Esophagus squamous epithelium (tissue), 5 donors: Measurements from ENCODE around the gene BLTP1. TPM values are rescaled to one million over a fixed set of nuclear protein-coding genes. Genes with fewer than 3 reads are reported as not detected.

Source experiments
- DNase-seq: peaks from one replicate; lab custom pipeline; 2025; lab: John Stamatoyannopoulos, UW
- H3K27ac ChIP-seq, 4 donors: fragments of 200-600 bp; sonication (generic); one replicate each; pipeline ENCODE4 v1.5.1; 2016 to 2019; ENCODE audit warnings: mild to moderate bottlenecking in 1 of 4
- H3K27me3 ChIP-seq, 4 donors: fragments of 200-600 bp; sonication (generic); 1 replicate in 3 of 4; 2 replicates in 1 of 4; pipeline versions ENCODE4 v1.5.1 to v1.6.0; 2017 to 2021; ENCODE audit warnings: antibody characterized with exemption in 1 of 4
- H3K36me3 ChIP-seq, 3 donors: fragments of 200-600 bp; sonication (generic); one replicate each; pipeline ENCODE4 v1.5.1; 2016 to 2019
- H3K4me1 ChIP-seq, 3 donors: fragments of 200-600 bp; sonication (generic); one replicate each; pipeline ENCODE4 v1.5.1; 2017 to 2019
- H3K4me3 ChIP-seq, 4 donors: fragments of 200-600 bp; sonication (generic); 1 replicate in 3 of 4; 2 replicates in 1 of 4; pipeline ENCODE4 v1.5.1; 2016 to 2019; ENCODE audit warnings: mild to moderate bottlenecking in 2 of 4, moderate library complexity in 1 of 4
- H3K9me3 ChIP-seq, 3 donors: fragments of 200-600 bp; sonication (generic); one replicate each; pipeline ENCODE4 v1.5.1; 2016 to 2019
- CTCF ChIP-seq, 6 experiments: fragments of 450-650 bp in 4 of 6; fragments of 200-600 bp in 2 of 6; sonication (generic) in 2 of 6; IDR thresholded peaks; one replicate each; pipeline ENCODE4 v1.5.1; 2016 to 2019; ENCODE audit warnings: antibody characterized with exemption in 6 of 6, mild to moderate bottlenecking in 4 of 6, moderate library complexity in 4 of 6
- POLR2A ChIP-seq, 4 donors: fragments of 450-650 bp; IDR thresholded peaks; one replicate each; pipeline ENCODE4 v1.6.1; 2017; ENCODE audit warnings: antibody characterized with exemption in 4 of 4, mild to moderate bottlenecking in 4 of 4, moderate library complexity in 3 of 4
- WGBS, 2 donors: methylation state at CpG; one replicate each; pipeline ENCODE4 v1.1.5; 2018; 5-methylcytosine and 5-hydroxymethylcytosine counted together
- intact Hi-C: fragments of 100-400 bp; cut with DNase I; formaldehyde crosslinking; loops from one replicate; pipeline ENCODE4 v1.15.0; 2022
- total RNA-seq, 4 donors: library from RNA; depleted of rRNA; stranded (reverse); fragments of >200 nt; gene quantifications; one replicate each; pipeline ENCODE4 v1.1.0, GENCODE V29; 2016
- donor health status: DM: yes; HTN: yes; CAD: no.

Gene BLTP1
- total RNA-seq, 4 donors from 2014 or later: 27.1 to 100 (median 37.8) TPM

GRCh38 chr4:122131562-122132157, 20.5 kb upstream of the BLTP1 start:
- Histone ChIP-seq H3K27me3 (no peaks in the 10 kb centered on the region), H3K4me1 (no peaks in the 10 kb centered on the region), H3K9me3 (no peaks in the 10 kb centered on the region), H3K4me3 (no peak overlapping the region), H3K27ac (no peak overlapping the region), H3K36me3 (no peaks in the 10 kb centered on the region)
- 52 to 65% methylated on average over 5 of the region's 5 CpGs for WGBS, 2 donors
- DNase-seq: no peak
- TF ChIP-seq POLR2A (IDR thresholded peaks at IDR 0.05): no peak
- no peak for TF ChIP-seq CTCF (IDR thresholded peaks at IDR 0.05)
- intact Hi-C loops: no loop called here

GRCh38 chr4:122132891-122133290, 19.2 kb upstream of the BLTP1 start:
- DNase-seq: no peak
- no peaks in the 10 kb centered on the region for H3K4me1 ChIP-seq
- 66 to 69% methylated on average over 3 of the region's 3 CpGs for WGBS, 2 donors
- no peak overlapping the region for H3K4me3 ChIP-seq
- TF ChIP-seq POLR2A (IDR thresholded peaks at IDR 0.05): no peak
- no peak for TF ChIP-seq CTCF (IDR thresholded peaks at IDR 0.05)
- H3K27me3 ChIP-seq: no peaks in the 10 kb centered on the region
- H3K9me3 ChIP-seq: no peaks in the 10 kb centered on the region
- no peak overlapping the region for H3K27ac ChIP-seq
- no peaks in the 10 kb centered on the region for H3K36me3 ChIP-seq
- intact Hi-C loops: no loop called here

GRCh38 chr4:122139139-122139538, 13.0 kb upstream of the BLTP1 start:
- Histone ChIP-seq H3K4me1 (no peaks in the 10 kb centered on the region), H3K27ac (no peak overlapping the region), H3K36me3 (no peaks in the 10 kb centered on the region), H3K9me3 (no peaks in the 10 kb centered on the region), H3K27me3 (no peaks in the 10 kb centered on the region), H3K4me3 (no peak overlapping the region)
- intact Hi-C loops: no loop called here
- WGBS, 2 donors: 82 to 86% methylated on average over 3 of the region's 3 CpGs
- DNase-seq: no peak
- TF ChIP-seq CTCF (IDR thresholded peaks at IDR 0.05): no peak
- TF ChIP-seq POLR2A (IDR thresholded peaks at IDR 0.05): no peak

GRCh38 chr4:122140834-122141233, 11.3 kb upstream of the BLTP1 start:
- peaks cover 0 to 8% (median 0%) of the 10 kb centered on the region in 4 donors for H3K27me3 ChIP-seq
- intact Hi-C loops: no loop called here
- no peak for DNase-seq
- H3K4me1 ChIP-seq: no peaks in the 10 kb centered on the region
- H3K9me3 ChIP-seq: no peaks in the 10 kb centered on the region
- H3K36me3 ChIP-seq: no peaks in the 10 kb centered on the region
- H3K4me3 ChIP-seq: no peak overlapping the region
- no peak overlapping the region for H3K27ac ChIP-seq
- TF ChIP-seq CTCF (IDR thresholded peaks at IDR 0.05) (no peak), POLR2A (IDR thresholded peaks at IDR 0.05) (no peak)
- WGBS, 2 donors: 87 to 89% methylated on average over 5 of the region's 5 CpGs

GRCh38 chr4:122142687-122143086, 9.4 kb upstream of the BLTP1 start:
- no peak for DNase-seq
- Histone ChIP-seq H3K4me3 (no peak overlapping the region), H3K27me3 (peaks cover 0 to 9% (median 0%) of the 10 kb centered on the region in 4 donors), H3K4me1 (no peaks in the 10 kb centered on the region), H3K36me3 (no peaks in the 10 kb centered on the region), H3K9me3 (no peaks in the 10 kb centered on the region), H3K27ac (no peak overlapping the region)
- TF ChIP-seq CTCF (IDR thresholded peaks at IDR 0.05) (no peak), POLR2A (IDR thresholded peaks at IDR 0.05) (no peak)
- 50 to 79% methylated on average over 1 of the region's 1 CpG for WGBS, 2 donors
- intact Hi-C loops: no loop called here
